Measurements from ENCODE around the gene MT1F.

Gene MT1F

GRCh38 chr16:56615353-56615752, 42.4 kb upstream of the MT1F start:
- H2AFZ ChIP-seq (ENCODE audit: low read length) = no peak overlapping the region
- no peak overlapping the region for H3K9ac ChIP-seq (ENCODE audit: low read length)
- H3K9me2 ChIP-seq (ENCODE audit: low read depth, low read length) = no peaks in the 10 kb centered on the region
- H3K9me3 ChIP-seq (ENCODE audit: low read length) = no peaks in the 10 kb centered on the region
- H3K4me3 ChIP-seq (ENCODE audit: low read depth, low read length, poor library complexity, severe bottlenecking) = no peak overlapping the region
- no peaks in the 10 kb centered on the region for H3K79me2 ChIP-seq (ENCODE audit: insufficient read depth, low read length)
- peaks cover 3% of the 10 kb centered on the region for H3K4me1 ChIP-seq (ENCODE audit: insufficient read depth, low read length, severe bottlenecking)
- H3K36me3 ChIP-seq (ENCODE audit: insufficient read depth, low read length) = no peaks in the 10 kb centered on the region
- no peak for TF ChIP-seq EZH2 (IDR thresholded peaks at IDR 0.05; ENCODE audit: borderline replicate concordance, low read length)
- TF ChIP-seq CTCF (IDR thresholded peaks at IDR 0.05; ENCODE audit: low read length) = no peak
- no peaks in the 10 kb centered on the region for H4K20me1 ChIP-seq (ENCODE audit: insufficient read depth, low read length)
- H3K27me3 ChIP-seq (ENCODE audit: insufficient read depth, low read length) = no peaks in the 10 kb centered on the region
- no peak overlapping the region for H3K27ac ChIP-seq (ENCODE audit: low read depth, low read length, poor library complexity, severe bottlenecking)
- no peak overlapping the region for H3K4me2 ChIP-seq (ENCODE audit: low read length)
- H3F3A ChIP-seq (ENCODE audit: insufficient read depth, low read length) = no peaks in the 10 kb centered on the region

GRCh38 chr16:56616608-56617211, 41.0 kb upstream of the MT1F start:
- no peak overlapping the region for H3K9ac ChIP-seq (ENCODE audit: low read length)
- H3K36me3 ChIP-seq (ENCODE audit: insufficient read depth, low read length) = no peaks in the 10 kb centered on the region
- no peak overlapping the region for H3K4me3 ChIP-seq (ENCODE audit: low read depth, low read length, poor library complexity, severe bottlenecking)
- no peaks in the 10 kb centered on the region for H3K9me3 ChIP-seq (ENCODE audit: low read length)
- H2AFZ ChIP-seq (ENCODE audit: low read length) = no peak overlapping the region
- no peaks in the 10 kb centered on the region for H3K4me1 ChIP-seq (ENCODE audit: insufficient read depth, low read length, severe bottlenecking)
- TF ChIP-seq CTCF (IDR thresholded peaks at IDR 0.05; ENCODE audit: low read length) (no peak), EZH2 (IDR thresholded peaks at IDR 0.05; ENCODE audit: borderline replicate concordance, low read length) (no peak)
- no peaks in the 10 kb centered on the region for H3F3A ChIP-seq (ENCODE audit: insufficient read depth, low read length)
- no peaks in the 10 kb centered on the region for H3K79me2 ChIP-seq (ENCODE audit: insufficient read depth, low read length)
- no peak overlapping the region for H3K27ac ChIP-seq (ENCODE audit: low read depth, low read length, poor library complexity, severe bottlenecking)
- H4K20me1 ChIP-seq (ENCODE audit: insufficient read depth, low read length) = no peaks in the 10 kb centered on the region
- H3K4me2 ChIP-seq (ENCODE audit: low read length) = no peak overlapping the region
- H3K9me2 ChIP-seq (ENCODE audit: low read depth, low read length) = no peaks in the 10 kb centered on the region
- no peaks in the 10 kb centered on the region for H3K27me3 ChIP-seq (ENCODE audit: insufficient read depth, low read length)

- H3K27me3 ChIP-seq (ENCODE audit: insufficient read depth, low read length) = no peaks in the 10 kb centered on the region
- H3F3A ChIP-seq (ENCODE audit: insufficient read depth, low read length) = no peaks in the 10 kb centered on the region
- H3K27ac ChIP-seq (ENCODE audit: low read depth, low read length, poor library complexity, severe bottlenecking) = no peak overlapping the region
- no peak overlapping the region for H2AFZ ChIP-seq (ENCODE audit: low read length)
- H3K9me3 ChIP-seq (ENCODE audit: low read length) = no peaks in the 10 kb centered on the region
- H3K9me2 ChIP-seq (ENCODE audit: low read depth, low read length) = no peaks in the 10 kb centered on the region
- no peak overlapping the region for H3K4me2 ChIP-seq (ENCODE audit: low read length)
- H3K4me1 ChIP-seq (ENCODE audit: insufficient read depth, low read length, severe bottlenecking) = no peaks in the 10 kb centered on the region
- H3K36me3 ChIP-seq (ENCODE audit: insufficient read depth, low read length) = no peaks in the 10 kb centered on the region
- H3K79me2 ChIP-seq (ENCODE audit: insufficient read depth, low read length) = no peaks in the 10 kb centered on the region
- no peaks in the 10 kb centered on the region for H4K20me1 ChIP-seq (ENCODE audit: insufficient read depth, low read length)
- no peak overlapping the region for H3K9ac ChIP-seq (ENCODE audit: low read length)
- TF ChIP-seq CTCF (IDR thresholded peaks at IDR 0.05; ENCODE audit: low read length) = no peak
- no peak for TF ChIP-seq EZH2 (IDR thresholded peaks at IDR 0.05; ENCODE audit: borderline replicate concordance, low read length)
- no peak overlapping the region for H3K4me3 ChIP-seq (ENCODE audit: low read depth, low read length, poor library complexity, severe bottlenecking)
Measured at GRCh38 chr16:56617212-56618085, 40.3 kb upstream of the MT1F start.
